GM19395 (cell line): ENCODE data around the gene NAALADL2.

ENCODE experiments used
- ATAC-seq: cut with Tn5 transposase; IDR thresholded peaks from one replicate; pipeline ENCODE4 v1.9.1; 2021; ENCODE audit warnings: mild to moderate bottlenecking, moderate library complexity; ENCODE audit not compliant: unreplicated experiment

The NAALADL2 gene

DNA sequence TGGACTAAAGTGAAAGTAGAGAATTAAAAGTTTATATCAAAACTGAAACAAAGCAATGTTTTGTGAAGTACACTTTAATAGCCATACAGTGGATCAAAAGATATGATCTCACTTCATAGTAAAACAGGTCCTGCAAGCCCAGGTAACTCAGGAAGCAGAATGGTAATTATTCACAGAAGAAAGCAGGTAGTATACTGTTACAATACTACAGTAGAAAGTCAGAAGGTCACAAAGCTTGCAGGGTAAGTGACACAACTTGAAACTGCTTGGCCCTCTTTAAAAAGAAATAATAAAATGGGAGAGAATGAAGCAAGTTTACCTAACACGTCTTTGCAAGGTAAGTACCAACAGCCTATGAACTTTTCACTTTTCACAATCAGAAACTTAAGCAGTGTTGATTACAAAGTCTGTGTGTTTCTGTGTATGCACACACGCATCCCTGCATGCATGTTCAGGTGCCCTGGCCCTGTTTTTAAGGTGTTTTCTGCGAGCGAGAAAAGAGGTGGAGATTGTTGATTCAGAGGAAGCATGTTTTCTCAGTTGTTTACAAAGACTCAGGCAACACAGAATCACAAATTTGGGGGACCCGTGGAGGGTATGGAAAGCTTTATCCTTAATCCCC is at the start of gene NAALADL2:
TSS of gene NAALADL2 (plus strand) at position 221 of the 622 bp plus-strand sequence.
- no peak for ATAC-seq

DNA sequence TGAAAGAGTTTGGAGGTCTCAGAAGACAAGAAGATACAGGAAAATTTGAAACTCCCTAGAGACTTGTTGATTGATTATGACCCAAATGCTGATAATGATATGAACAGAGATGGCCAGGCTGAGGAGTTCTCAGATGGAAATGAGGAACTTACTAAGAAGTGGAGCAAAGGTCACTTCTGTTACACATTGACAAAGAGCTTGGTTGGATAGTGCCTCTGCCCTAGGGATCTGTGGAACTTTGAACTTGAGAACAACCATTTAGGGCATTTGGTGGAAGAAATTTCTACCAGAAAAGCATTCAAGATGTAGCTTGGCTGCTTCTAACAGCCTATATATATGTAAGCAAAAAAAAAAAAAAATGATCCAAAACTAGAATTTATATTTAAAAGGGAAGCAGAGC is 48.9 kb upstream of the NAALADL2 start:
- no peak for ATAC-seq

DNA sequence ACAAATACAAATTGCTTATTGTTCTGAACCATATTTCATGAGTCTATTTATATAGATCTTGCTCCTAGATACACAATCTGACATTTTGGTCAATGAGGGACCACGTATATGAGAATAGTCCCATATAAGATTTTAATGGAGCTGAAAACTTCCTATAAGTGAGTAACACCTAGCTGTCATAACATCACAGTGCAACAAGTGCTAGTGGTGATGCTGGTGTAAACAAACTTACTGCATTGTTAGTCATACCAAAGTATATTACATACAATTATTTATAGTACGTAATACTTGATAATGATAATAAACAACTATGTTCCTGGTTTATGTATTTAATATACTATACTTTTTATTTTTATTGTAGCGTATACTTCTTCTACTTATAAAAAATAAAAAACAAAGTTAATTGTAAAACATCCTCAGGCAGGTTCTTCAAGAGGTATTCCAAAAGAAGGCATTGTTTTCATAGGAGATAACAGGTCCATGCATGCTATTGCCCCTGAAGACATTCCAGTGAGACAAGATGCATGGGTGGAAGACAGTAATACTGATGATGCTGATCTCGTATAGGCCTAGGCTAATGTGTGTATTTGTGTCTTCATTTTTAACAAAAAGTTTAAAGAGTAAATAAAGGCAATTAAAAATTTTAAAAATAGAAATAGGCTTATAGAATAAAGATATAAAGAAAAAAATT is 46.8 kb upstream of the NAALADL2 start:
- no peak for ATAC-seq

DNA sequence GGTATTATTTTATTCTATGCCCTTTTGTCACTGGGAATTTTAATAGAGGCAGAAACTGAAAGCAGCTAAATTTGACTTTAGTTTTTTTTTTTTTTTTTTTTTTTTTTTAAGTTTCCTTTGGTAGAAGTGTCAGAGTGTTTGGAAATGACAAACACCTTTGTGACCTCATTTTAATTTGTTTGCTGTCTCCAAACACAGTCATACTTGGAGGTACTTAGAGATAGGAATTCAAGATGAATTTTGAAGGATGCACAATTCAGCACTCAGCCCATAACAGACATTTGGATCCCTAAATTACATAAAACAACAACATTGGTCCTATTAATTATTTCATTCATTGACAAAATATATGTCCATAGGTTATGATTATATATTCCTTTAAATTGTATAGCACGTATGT is 43.4 kb upstream of the NAALADL2 start:
- ATAC-seq = no peak

DNA sequence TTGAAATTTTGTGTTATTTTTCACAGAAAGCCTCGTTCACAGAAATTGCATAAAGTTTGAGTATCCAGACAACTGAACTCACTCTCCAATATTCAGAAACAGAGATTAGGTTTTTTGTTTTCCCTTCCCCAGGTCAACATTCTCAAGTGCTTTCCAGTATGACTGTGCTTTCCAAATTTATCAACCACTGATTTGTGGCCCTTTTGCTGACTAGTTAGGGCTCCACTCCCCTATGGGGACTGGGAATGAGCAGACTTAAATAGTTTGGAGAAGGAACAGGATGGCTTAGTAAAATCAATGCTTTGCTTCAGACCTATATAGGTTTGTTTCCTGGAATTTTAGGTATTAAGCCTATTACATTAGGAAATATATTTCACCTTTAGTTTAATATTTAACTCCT is 38.2 kb upstream of the NAALADL2 start:
- no peak for ATAC-seq

DNA sequence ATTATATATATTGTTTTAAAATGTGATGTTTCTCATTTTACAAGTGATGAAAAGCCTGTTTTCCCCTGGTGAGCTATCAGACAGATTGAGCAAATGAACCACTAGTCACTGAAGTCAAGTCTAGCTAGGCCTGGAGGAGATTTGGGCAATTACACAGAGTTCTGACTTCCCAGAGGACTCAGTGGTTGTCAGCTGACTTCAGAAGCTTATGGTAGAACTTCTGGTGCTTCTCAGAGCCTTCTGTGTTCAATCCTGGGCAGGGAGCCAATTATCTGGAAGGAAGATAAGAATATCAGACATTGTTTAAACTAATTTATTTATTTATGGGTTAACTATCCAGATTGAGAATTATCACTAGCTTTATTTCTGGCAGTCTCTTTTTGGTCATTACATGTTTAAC is 37.7 kb upstream of the NAALADL2 start:
- ATAC-seq = no peak

DNA sequence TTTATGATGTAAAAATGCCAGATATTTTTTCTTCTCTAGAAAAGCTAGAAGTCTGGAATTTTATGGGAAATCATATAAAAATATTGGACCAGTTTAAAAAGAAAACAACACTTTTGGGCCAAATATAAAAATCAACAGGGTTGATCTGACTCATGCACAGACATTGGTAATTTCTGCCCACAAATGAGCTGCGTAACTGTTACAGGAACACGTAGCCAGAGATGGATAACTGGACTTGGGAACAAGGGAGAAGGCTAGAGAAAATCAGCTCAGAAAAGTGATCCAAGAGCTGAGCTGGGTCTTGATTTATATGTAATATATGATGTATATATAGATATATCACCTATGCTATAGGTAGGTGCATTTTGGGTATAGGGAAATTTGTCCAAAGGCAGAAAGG is 36.8 kb upstream of the NAALADL2 start:
- ATAC-seq = no peak

DNA sequence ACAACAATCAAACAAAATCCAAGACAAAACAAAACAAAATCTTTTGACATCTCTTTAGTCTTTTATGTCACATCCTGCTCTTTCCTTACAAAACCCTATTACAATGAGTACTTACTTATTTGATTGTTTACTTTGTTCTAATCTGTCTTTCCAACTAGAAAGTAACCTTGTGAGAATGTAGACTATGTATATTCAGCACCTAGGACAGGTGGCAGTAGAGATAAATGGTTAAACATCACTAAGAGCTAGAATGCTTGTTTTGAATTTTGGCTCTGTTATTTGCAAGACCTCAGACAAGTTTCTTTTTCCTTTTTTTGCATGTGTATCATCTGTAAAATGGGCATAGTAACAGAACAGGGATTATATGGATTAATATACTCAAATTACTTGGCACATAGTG is 33.1 kb upstream of the NAALADL2 start:
- no peak for ATAC-seq

DNA sequence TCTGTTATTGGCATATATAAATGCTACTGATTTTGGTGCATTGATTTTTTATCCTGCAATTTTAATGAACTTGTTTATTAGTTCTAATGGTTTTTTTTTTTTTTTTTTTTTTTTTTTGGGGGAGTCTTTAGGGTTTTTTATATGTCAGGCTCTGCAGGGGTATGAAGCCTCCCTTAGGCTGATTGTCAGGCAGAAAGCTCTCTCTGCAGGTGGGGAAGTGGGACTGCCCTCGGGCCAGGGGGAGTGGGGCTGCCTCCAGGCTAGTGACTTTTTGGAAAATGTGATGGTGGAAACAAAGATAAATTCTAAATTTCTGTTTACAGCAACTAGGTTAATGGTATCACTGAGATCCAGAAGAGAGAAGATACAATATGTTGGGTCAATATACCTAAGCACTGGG is 14.4 kb upstream of the NAALADL2 start:
- ATAC-seq = no peak

DNA sequence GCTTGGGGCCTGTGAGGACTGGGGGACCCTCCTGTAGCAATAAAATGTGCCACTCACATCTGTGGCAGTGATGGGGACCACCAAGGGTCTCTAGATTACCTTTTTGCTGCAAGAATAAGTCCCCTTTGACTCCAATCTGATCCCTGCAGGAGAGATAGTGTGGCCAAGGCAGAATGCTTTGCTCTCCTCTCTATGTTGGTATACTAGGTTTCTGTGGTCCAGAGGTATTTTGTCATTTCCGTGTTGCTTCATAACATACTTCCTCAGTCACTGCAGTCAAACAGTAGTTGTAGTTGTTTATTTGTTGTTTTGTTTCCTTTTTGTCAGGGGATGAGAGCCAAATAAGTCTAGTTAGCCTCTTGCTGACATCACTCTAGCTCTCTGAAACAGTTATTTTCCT is 13.1 kb upstream of the NAALADL2 start:
- ATAC-seq = no peak

DNA sequence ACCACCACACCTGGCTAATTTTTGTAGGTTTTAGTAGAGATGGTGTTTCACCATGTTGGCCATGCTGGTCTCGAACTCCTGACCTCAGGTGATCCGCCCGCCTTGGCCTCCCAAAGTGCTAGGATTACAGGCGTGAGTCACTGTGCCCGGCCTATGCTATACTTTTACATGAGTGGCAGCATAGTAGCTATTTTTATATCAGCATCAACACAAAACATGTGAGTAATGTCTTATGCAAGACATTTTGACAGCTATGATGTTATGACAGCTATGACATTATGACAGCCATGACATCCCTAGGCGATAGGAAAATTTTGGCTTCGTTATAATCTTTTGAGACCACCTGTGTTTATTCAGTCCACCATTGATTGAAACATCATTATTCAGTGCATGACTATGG is 4.1 kb upstream of the NAALADL2 start:
- no peak for ATAC-seq

DNA sequence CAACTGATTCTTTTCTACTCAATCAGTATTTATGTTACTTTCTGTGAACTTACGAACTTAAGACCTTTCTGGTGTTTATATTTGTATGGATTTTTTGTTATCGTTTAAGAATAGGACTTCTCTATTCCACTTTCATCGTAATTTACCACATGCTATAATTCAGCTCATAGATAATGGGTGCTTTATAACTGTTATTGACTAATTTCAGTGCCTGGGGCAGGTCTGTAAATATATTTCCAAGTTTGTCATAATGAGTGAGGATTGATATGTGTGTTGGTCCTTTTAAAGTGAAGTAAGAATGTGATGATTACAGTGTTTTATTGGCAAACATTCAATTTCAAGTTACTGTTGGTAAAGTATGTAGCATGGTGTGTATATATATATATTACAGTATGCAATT is 1.8 kb upstream of the NAALADL2 start:
- no peak for ATAC-seq

DNA sequence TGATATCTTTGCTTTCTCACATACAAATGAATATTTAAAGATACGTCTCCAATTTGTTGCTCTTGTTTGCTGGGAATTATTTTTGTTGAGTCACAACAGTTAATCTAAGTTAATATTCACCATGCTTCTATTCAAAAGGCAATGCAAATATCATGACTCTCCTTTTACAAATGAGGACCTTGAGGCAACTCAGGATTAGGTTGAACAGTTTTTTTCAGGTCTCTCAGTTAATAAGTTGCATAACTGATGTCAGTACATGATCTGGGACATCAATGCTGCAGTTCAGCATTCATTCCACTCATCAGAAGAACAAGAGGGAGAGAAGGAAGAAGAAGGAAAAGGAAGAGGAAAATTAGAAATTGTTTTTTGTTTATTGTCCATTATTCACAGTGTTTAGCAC is 781 bp upstream of the NAALADL2 start:
- ATAC-seq = no peak

DNA sequence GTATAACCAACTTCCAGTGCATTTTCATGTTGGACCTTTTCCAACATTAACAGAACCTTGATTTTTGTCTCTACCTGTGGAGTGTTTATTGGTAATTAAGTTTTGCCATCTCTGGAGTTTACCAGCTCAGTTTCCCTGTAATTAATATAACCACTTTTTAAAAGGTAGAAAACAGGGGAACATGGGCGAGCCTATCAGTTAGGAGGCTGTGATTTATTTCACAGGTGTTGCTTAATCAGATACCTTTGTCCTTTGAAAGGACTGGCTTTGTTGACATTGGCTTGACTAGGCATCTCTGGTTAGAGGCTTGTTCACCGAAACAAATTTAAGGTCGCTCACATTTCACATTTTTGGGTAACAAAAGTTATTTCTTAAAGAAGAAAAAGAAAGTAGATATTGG is 622 bp downstream of the NAALADL2 start:
- ATAC-seq = no peak

DNA sequence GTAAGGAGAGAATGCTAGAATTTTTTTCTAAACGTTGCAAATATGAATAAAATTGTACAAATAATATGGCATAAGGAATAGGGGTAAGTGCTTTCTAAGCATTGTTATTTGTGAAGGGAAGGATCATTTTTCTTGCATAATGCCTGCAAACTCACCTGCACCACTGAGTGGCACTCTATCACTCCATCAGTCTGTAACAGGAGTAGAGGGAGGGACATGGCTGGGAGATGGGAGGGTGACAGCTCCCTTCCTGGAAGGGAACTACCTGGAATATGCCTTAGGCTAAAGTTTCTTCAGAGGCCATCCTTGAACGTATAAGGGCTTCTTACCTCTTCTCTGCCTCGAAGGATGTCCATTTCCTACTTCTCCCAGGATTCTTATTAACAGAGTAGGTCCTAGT is 3.0 kb downstream of the NAALADL2 start:
- no peak for ATAC-seq

DNA sequence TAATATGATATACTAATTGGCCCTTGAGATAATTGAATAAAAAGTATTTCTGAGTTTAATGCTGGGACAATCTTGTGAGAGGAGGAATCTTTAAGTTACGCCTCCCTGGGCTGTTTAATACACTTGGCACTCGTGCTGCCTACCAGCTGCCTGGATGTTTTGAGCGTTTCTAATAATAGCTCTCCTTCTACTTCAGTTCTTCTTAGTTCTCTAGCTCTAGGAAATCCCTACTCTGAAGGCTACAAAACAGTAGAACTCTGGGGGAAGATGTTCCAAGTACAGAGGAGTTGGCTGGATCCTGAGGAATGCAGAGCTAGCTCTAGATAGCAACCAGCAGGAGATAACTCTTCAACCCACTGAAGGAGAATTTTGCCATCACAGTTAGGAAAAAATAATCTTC is 3.5 kb downstream of the NAALADL2 start:
- ATAC-seq = no peak

DNA sequence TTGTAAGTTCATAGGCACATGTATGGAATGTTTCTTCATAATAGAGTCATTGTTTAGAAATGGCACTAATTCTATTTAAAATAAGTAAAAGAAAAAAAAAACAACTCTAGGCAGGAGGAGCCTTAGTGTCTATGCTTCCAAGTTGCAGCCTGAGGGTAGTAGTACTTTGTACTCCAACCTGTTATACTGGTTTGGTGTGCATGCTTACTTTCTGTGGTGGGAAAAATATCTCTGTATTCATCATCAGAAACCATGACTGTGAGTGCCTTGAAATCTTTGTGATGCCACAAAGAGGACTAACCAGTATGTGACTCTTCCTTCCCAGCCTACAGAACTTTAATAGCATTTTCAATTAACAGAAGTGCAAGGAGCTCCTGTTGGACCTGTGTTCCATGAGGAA is 4.4 kb downstream of the NAALADL2 start:
- no peak for ATAC-seq

DNA sequence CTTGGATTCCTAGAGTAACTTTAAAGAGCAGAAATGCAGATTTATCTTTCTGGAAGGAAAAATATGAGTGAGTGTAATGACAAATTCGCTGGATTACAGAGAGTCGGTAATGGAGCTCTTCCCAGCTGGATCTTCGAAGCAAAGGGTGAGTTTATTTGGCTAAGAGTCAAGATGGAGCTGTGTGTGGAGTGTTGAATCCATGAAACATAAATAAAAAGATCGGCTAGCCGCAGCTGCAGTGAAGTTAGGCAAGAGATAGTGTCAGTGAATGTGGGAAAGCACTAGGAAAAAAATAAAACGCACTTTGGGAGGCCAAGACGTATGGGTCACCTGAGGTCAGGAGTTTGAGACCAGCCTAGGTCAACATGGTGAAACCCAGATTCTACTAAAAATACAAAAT is 10.3 kb downstream of the NAALADL2 start:
- ATAC-seq = no peak

DNA sequence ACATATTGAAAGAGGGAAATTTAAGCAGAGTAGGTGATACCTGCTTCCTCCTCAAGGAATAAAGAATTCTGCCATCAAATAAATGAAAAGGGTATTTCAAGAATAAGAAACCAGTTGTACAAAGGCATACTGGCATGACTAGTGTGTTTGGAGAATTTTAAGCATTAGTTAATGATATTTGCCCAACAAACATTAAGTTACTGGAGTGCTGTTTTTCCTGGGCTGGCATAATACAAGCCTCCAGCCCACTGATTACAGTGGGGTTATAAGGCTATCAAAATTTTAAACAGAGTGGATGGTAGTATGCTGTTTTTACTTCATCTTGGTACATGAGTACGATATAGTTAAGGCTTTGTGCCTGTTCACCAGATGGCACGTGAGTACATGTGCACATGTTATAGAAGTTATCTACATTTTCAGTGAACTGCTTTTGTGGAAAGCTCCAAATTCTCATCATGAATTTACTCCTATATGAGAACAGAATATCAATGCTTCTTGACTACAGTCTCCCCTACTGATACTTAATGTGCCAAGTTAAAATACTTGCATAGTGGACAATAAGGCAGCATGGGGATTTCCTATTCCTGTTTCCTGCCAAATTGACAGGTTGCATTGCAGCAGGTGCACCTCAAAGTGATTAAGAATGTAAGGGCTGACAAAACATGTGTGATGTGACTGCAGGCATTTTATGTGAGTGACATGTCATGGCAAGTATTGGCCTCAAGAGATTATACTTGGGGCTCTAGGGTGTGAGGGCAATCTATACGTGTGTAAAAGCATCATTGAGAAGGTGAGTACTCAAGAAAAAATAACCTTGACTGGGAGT is 14.9 kb downstream of the NAALADL2 start:
- ATAC-seq = no peak

DNA sequence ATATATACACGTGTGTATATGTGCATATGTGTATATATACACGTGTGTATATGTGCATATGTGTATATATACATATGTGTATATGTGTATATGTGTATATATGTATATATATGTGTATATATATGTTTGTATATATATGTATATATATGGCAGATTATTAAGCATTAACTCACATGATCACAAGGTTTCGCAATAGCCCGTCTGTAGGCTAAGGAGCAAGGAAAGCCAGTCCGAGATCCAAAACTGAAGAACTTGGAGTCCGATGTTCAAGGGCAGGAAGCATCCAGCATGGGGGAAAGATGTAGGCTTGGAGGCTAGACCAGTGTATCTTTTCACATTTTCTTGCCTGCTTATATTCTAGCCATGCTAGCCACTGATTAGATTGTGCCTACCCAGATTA is 23.7 kb downstream of the NAALADL2 start:
- ATAC-seq = no peak

DNA sequence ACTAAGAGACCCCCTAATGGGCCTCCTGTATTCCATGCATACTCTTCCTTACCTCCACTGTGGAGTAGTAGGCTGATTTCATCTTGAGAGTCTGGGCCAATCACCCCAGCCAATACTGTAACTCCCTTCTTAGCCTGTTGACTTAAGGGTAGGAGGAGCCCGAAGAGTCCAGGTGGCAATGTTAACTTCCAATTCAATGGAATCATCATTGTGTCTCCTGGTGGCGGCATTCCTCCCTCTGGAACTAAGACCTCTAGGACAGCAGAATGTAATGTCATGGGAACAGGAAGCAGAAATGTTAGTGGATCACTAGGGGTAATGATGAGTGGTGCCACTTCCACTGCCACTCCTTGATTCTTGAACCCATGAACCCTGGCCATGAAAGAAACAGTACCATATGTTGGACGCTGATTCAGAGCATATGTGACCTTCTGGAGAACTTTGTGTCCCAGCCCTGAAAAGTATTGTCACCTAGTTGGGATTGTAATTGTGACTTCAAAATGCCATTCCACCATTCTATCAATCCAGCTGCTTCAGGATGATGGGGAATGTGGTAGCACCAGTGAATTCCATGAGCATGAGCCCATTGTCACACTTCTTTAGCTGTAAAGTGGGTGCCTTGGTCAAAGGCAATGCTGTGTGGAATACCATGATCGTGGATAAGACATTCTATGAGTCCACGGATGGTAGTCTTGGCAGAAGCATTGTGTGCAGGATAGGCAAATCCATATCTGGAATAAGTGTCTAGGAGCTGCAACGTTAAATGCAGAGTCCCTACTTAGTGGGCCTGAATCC is 24.9 kb downstream of the NAALADL2 start:
- no peak for ATAC-seq
